Lower lobe of right lung (tissue), 2 donors: ENCODE results near the gene KCNJ15. TPM values are rescaled to one million over a fixed set of nuclear protein-coding genes. Genes with fewer than 3 reads are reported as not detected.
"Not testable (repeated sequence)": the region's sequence is repeated elsewhere in the genome, so short reads cannot be mapped to it uniquely, and the experiment has no call there.

ENCODE experiments used
- ATAC-seq, 2 donors: fragments of 200-7000 bp; cut with Tn5 transposase; one replicate each; pipeline ENCODE4 v1.9.1; 2020 to 2022; ENCODE audit warnings: mild to moderate bottlenecking in 2 of 2, moderate library complexity in 2 of 2
- DNase-seq: peaks from one replicate; pipeline ENCODE4 v3.0.0-alpha.2; 2020
- H3K27ac ChIP-seq: fragments of 200-600 bp; one replicate; pipeline ENCODE4 v1.8.0; 2022
- H3K27me3 ChIP-seq: fragments of 200-600 bp; one replicate; pipeline ENCODE4 v1.8.0; 2022; ENCODE audit warnings: low read depth
- H3K36me3 ChIP-seq: fragments of 200-600 bp; one replicate; pipeline ENCODE4 v1.8.0; 2022; ENCODE audit warnings: mild to moderate bottlenecking
- H3K4me1 ChIP-seq: fragments of 200-600 bp; one replicate; pipeline ENCODE4 v1.8.0; 2022
- H3K4me3 ChIP-seq: fragments of 200-600 bp; one replicate; pipeline ENCODE4 v1.8.0; 2022; ENCODE audit warnings: mild to moderate bottlenecking
- H3K9me3 ChIP-seq: fragments of 200-600 bp; one replicate; pipeline ENCODE4 v1.8.0; 2022
- intact Hi-C: fragments of 100-400 bp; cut with DNase I; formaldehyde crosslinking; loops from one replicate; pipeline ENCODE4 v1.11.0; 2022
- total RNA-seq: library from RNA; stranded (reverse); fragmentation: NEBNext Ultra II Directional; extraction: Animal tissue kit (Norgen Biotek cat#: 25700); gene quantifications from one replicate; pipeline ENCODE4 v1.2.1, GENCODE V29; 2021
- TF ChIP-seq, protein P1 (sequence below): fragments of 200-600 bp; IDR thresholded peaks from one replicate; pipeline ENCODE4 v1.8.0; 2022; ENCODE audit warnings: antibody characterized with exemption, mild to moderate bottlenecking
- donor health status: DM: no; HTN: yes; CAD: no; lungs with severe emphysema.

KCNJ15 gene
- total RNA-seq, 1 donor from 2014 or later, result 62.7 TPM

DNA sequence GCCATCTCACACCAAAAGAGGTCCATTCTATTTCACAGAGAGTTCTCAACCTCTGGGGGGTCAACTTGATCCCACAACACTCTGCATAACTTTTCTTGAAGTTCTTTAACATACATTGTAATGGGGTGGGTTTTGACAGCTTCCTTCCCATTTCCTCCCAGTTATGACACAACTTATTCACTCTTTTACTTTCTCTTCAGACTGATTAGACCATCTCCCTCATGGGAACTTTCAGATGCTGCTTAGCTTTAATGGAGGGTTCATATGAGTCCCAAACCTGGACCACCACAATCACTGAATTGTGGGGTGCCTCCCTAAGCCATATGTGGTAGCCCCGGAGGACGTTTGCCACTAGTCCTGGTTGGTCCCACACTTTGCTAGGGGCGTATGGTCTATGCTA is 28.3 kb upstream of the KCNJ15 start:
- H3K27ac ChIP-seq, result no peak overlapping the region
- peak; percentile 29 to 59 for ATAC-seq
- H3K36me3 ChIP-seq, result no peaks in the 10 kb centered on the region
- no peaks in the 10 kb centered on the region for H3K27me3 ChIP-seq
- H3K4me3 ChIP-seq, result no peak overlapping the region
- peaks cover 4% of the 10 kb centered on the region for H3K4me1 ChIP-seq
- DNase-seq, result no peak
- intact Hi-C loops, result no loop called here
- peaks cover 53% of the 10 kb centered on the region for H3K9me3 ChIP-seq
- TF ChIP-seq, protein P1, sequence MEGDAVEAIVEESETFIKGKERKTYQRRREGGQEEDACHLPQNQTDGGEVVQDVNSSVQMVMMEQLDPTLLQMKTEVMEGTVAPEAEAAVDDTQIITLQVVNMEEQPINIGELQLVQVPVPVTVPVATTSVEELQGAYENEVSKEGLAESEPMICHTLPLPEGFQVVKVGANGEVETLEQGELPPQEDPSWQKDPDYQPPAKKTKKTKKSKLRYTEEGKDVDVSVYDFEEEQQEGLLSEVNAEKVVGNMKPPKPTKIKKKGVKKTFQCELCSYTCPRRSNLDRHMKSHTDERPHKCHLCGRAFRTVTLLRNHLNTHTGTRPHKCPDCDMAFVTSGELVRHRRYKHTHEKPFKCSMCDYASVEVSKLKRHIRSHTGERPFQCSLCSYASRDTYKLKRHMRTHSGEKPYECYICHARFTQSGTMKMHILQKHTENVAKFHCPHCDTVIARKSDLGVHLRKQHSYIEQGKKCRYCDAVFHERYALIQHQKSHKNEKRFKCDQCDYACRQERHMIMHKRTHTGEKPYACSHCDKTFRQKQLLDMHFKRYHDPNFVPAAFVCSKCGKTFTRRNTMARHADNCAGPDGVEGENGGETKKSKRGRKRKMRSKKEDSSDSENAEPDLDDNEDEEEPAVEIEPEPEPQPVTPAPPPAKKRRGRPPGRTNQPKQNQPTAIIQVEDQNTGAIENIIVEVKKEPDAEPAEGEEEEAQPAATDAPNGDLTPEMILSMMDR, result no peak

GRCh38 chr21:38229260-38229877 is 27.4 kb upstream of the KCNJ15 start:
- H3K4me1 ChIP-seq, result peaks cover 4% of the 10 kb centered on the region
- no peaks in the 10 kb centered on the region for H3K27me3 ChIP-seq
- peaks cover 45% of the 10 kb centered on the region for H3K9me3 ChIP-seq
- TF ChIP-seq, protein P1, result no peak
- no peaks in the 10 kb centered on the region for H3K36me3 ChIP-seq
- no peak overlapping the region for H3K27ac ChIP-seq
- intact Hi-C loops, result no loop called here
- ATAC-seq (peak in 1 of 2 donors; percentile 49), DNase-seq (no peak)
- no peak overlapping the region for H3K4me3 ChIP-seq

- Histone ChIP-seq H3K4me3 (no peak overlapping the region), H3K36me3 (no peaks in the 10 kb centered on the region), H3K27me3 (no peaks in the 10 kb centered on the region), H3K27ac (no peak overlapping the region), H3K4me1 (no peaks in the 10 kb centered on the region), H3K9me3 (peaks cover 18% of the 10 kb centered on the region)
- no peak for DNase-seq
- TF ChIP-seq, protein P1, result no peak
- intact Hi-C loops, result no loop called here
- peak; percentile 68 to 91 for ATAC-seq
These were observed 22.2 kb upstream of the KCNJ15 start for GRCh38 chr21:38234395-38235142.

DNA sequence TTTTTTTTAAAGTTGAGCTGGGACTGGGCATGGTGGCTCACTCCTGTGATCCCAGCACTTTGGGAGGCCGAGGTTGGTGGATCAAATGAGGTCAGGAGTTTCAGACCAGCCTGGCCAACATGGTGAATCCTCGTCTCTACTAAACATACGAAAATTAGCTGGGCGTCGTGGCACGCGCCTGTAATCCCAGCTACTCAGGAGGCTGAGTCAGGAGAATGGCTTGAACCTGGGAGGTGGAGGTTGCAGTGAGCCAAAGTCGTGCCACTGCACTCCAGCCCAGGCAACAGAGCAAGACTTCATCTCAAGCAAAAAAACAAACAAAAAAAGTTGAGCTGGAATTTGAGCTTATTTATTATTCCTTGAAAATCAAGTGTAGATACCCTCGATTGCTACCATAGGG is 21.5 kb upstream of the KCNJ15 start:
- peaks cover 11% of the 10 kb centered on the region for H3K9me3 ChIP-seq
- DNase-seq, ATAC-seq, H3K36me3 ChIP-seq, H3K27me3 ChIP-seq, H3K4me3 ChIP-seq, H3K27ac ChIP-seq, H3K4me1 ChIP-seq, intact Hi-C loops: not testable (repeated sequence)

DNA sequence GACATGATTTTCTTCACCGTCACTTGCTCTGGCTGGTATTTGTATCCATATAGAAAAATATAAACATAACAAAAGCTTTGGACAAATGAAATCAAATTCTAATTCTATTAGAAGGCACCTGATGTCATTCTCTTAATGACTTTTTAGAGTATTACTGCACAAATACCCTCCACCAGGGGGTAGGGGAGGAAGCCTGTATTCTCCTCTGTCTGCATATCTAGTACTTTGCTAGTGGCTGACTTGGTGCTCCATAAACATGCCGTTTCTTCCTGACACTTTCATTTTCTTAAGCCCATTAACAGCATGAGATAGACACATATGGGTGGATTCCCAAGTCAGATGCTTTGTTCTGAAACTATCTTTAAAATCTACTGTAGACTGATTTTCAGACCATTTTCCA is 20.6 kb upstream of the KCNJ15 start:
- Histone ChIP-seq H3K36me3 (no peaks in the 10 kb centered on the region), H3K27ac (no peak overlapping the region), H3K9me3 (peaks cover 1% of the 10 kb centered on the region), H3K4me1 (peaks cover 11% of the 10 kb centered on the region), H3K4me3 (no peak overlapping the region), H3K27me3 (no peaks in the 10 kb centered on the region)
- DNase-seq, result no peak
- peak in 1 of 2 donors; percentile 40 for ATAC-seq
- TF ChIP-seq, protein P1, result peak; percentile 12
- intact Hi-C loops, result no loop called here

DNA sequence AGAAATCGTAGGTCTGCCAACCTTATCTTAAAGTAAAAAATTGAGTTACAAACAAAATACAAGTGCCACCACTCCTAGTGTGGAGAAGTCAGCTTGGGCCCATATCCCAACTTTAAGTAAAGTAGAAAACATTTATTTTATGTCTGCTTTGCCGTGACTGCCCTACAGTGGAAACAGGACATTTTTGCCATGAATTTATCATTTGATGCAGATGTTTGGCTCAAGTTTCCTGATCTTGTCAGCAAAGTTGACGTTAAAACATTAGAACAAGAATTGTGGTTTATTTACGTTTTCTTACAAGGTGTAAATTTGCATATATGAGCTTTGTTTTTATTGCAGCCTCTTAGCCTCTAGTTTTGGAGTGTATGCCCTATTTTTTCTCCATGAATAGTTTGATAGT is 17.1 kb upstream of the KCNJ15 start:
- no peaks in the 10 kb centered on the region for H3K27me3 ChIP-seq
- DNase-seq (no peak), ATAC-seq (no peak)
- peaks cover 15% of the 10 kb centered on the region for H3K4me1 ChIP-seq
- no peak overlapping the region for H3K4me3 ChIP-seq
- intact Hi-C loops, result no loop called here
- H3K36me3 ChIP-seq, result no peaks in the 10 kb centered on the region
- TF ChIP-seq, protein P1, result no peak
- H3K9me3 ChIP-seq, result no peaks in the 10 kb centered on the region
- H3K27ac ChIP-seq, result no peak overlapping the region
